Activated CD8-positive, alpha-beta memory T cell treated with anti-CD3 and anti-CD28 coated beads for 4 hours (primary cell): Measurements from ENCODE around the gene EDIL3.

Experiments used
- DNase-seq, 2 donors: peaks; one replicate each; pipeline ENCODE4 v3.0.0-alpha.2; 2020; ENCODE audit warnings: low read depth in 2 of 2

Gene EDIL3

DNA sequence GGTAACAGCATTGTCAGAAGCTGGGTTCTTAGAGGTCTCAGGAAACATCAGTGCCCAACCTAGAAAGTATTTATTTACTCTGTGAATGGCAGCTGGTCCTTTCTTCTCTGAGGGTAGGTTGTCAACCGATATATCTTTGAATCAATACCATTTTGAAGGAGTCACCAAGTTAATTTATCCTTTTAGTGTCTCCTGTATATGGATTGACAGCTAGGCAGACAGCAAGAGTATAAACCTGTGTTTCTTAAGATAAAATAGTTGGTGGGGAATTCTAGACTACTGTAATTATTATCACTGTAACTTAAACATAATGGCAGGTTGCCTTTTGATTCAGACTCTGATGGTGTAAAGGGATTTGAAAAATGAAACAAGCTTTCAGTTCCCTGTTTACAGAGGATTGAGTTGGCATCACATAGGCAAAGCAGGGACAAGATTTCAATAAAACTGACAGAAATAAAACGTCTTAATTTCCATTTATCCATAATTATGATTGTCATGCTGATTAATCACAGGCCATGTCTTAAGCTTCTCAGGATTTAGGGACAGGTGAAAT lies 473.2 kb downstream of the EDIL3 start:
- DNase-seq: no peak

DNA sequence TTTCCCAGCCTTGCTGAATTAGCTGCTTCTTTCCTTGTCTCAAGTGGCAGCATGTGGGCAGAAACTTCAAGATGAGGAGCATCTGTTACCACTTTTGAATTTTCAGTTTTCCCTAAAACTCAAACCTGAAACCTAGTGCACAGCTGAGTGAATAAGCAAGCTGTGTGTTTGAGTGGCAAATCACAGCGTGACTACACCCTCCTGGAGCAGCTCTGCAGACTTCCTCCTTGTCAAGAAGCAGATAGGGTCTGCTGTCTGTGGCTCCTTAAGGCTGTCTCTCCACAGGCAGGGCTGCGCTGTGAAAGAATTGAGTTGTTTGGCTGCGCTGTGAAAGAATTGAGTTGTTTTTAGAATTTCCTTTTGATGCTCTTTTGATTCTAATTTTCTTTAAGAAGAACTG lies 484.4 kb downstream of the EDIL3 start:
- no peak for DNase-seq

DNA sequence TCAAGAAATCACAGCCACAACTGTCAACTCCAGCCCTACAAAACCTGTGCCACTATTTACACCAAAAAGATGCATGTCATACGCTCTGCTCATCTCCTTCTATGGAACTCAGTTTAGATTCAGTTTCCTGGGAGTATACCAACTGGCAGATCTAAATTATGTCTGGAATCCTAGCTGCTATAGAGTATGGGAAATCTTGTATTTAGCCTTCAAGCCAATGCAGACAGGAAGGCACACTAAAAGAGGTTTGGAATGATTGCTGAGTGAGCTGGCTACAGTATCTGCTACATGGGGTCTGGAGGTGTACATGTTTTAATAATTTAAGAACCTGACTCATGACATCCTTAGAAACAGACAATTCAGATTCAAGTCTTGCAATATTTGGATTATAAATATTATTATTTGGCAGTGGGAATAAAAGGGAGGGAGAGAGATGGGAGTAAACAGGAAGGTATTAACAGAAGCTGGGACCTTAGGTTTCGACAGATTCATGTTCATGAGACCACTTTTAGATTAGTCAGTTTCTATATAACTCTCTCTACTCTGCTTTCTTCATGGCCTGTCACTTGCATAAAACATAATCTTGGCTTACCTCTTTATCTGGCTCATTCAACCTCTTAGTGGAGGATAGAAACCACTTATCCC lies 485.2 kb downstream of the EDIL3 start:
- DNase-seq: no peak

DNA sequence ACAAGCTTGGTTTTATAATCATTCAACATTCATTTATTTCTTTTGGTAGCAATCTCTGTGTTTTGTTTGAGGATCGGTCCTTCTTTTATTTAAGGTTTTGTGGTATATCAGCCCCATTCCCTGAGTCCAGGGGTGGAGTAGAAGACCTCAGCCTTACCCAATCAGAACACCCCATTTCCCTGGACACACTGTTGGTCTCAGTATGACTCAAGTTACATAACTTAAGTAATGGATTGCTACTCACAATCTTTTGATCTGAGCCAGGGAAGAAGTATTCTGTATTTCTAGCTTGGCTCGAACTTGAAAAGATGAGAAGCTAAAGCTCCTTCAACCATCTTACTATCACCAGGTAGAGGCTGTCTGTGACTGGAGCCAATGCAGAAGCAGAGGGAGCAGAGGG lies 488.8 kb downstream of the EDIL3 start:
- DNase-seq: no peak

DNA sequence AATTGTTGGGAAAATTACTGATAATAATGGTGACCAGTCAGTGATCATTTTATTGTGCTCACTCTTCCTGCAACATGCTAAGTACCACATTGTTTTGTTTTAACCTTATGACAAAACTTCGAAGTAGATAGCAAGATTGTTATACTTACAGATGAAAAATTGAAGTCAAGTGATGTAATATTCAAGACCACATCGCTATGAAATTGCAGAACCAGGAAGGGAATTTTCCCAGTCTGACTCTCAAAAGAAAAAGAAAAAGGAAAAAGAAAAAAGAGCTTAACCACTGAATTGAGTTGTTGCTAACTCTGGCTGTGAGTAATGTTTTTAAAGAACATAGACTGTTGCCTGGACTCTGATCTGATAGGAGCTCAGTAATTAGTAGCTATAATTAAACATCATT lies 493.4 kb downstream of the EDIL3 start:
- DNase-seq: no peak
